Measurements from ENCODE around the gene UGT1A5.

DNA sequence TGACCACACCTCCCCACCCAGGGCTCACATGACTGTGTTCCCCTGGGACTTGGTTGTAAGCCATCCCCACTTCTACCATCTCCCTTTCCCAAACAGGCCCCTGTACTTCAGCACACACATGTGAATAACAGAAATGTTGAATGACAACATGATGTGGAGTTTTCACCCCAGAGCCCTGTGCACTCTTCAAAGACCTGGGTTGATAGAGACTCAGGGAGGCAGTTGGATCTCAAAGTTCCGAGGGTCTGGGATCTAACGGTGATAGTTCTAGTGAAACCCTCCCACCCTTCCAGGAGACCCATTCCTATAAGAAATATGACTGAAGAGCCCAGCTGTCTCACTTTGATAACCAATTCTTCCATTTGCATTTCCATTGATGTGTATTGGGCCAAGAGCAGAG lies 65.3 kb downstream of the UGT1A5 start, which contains the start of gene MROH2A:
- no peak for TF ChIP-seq GATA3 (IDR thresholded peaks at IDR 0.05; ENCODE audit: low read depth, low read length)
- no peak for TF ChIP-seq GATA2 (IDR thresholded peaks at IDR 0.05; ENCODE audit: low read depth, low read length)

All from SH-SY5Y (cell line).